MM.1S (cell line): ENCODE results near the gene HTRA1.

Source experiments
- EZH2 ChIP-seq: fragments of 300-600 bp; sonication (generic); optimal IDR thresholded peaks from 2 replicates; pipeline ENCODE3; 2017; ENCODE audit warnings: low read depth, mild to moderate bottlenecking, antibody characterized with exemption, low read length, mixed read lengths
- TF ChIP-seq, protein P1 (sequence below): fragments of 300-600 bp; sonication (generic); IDR thresholded peaks from 2 replicates; pipeline ENCODE4 v1.5.1; 2016; ENCODE audit warnings: antibody characterized with exemption, low read length, mixed read lengths

DNA sequence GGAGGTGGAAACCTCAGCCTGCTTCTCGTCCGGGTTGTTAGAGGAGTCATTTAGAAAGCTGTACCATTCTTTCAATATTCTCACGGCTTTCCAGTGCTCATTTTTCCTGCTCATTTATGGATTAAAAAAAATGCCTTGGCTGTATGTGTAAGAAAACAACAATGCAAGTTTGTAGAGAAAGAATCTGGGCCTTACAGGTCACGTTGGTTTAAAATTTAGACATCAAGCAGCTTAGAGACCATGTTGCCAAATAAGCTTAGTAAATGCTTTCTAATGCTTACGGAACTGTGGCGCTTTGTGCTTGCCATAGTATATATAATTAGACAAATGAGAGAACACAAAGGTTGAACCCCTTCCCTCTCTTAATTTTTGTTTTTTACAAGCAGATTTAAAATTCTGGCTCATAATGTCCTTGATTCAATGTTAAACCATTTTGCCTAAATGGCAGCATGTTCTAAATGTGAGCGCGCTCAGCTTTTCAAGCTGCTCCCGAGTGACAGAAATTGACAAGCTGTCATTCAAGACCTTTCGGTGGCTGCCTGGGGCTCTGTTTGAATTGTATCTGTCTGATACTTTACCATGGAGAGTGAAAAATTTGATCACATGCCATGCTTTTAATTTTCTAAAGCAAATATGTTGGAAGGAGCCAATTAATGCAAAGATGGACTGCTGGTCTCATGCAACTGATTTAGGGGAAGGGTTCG lies 5.8 kb upstream of the HTRA1 start:
- TF ChIP-seq, protein P1, sequence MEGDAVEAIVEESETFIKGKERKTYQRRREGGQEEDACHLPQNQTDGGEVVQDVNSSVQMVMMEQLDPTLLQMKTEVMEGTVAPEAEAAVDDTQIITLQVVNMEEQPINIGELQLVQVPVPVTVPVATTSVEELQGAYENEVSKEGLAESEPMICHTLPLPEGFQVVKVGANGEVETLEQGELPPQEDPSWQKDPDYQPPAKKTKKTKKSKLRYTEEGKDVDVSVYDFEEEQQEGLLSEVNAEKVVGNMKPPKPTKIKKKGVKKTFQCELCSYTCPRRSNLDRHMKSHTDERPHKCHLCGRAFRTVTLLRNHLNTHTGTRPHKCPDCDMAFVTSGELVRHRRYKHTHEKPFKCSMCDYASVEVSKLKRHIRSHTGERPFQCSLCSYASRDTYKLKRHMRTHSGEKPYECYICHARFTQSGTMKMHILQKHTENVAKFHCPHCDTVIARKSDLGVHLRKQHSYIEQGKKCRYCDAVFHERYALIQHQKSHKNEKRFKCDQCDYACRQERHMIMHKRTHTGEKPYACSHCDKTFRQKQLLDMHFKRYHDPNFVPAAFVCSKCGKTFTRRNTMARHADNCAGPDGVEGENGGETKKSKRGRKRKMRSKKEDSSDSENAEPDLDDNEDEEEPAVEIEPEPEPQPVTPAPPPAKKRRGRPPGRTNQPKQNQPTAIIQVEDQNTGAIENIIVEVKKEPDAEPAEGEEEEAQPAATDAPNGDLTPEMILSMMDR, result no peak
- no peak for TF ChIP-seq EZH2
